GM18508 (cell line): ENCODE results near the gene LRRC4B.
"Not testable (repeated sequence)": the region's sequence is repeated elsewhere in the genome, so short reads cannot be mapped to it uniquely, and the experiment has no call there.

Experiments
- ATAC-seq: cut with Tn5 transposase; IDR thresholded peaks from one replicate; pipeline ENCODE4 v1.9.1; 2021; ENCODE audit warnings: moderate number of reproducible peaks; ENCODE audit not compliant: insufficient read depth, unreplicated experiment

Gene LRRC4B

GRCh38 chr19:50535672-50536187 lies 32.5 kb downstream of the LRRC4B start:
- no peak for ATAC-seq

- no peak for ATAC-seq
Measured at GRCh38 chr19:50534478-50534877, 33.8 kb downstream of the LRRC4B start.

- no peak for ATAC-seq
Measured at GRCh38 chr19:50532952-50533351, 35.3 kb downstream of the LRRC4B start.

- no peak for ATAC-seq
Measured at GRCh38 chr19:50531171-50531612, 37.0 kb downstream of the LRRC4B start.

GRCh38 chr19:50528052-50528451 lies 40.2 kb downstream of the LRRC4B start:
- ATAC-seq = not testable (repeated sequence)

GRCh38 chr19:50522881-50523280 lies 45.4 kb downstream of the LRRC4B start:
- ATAC-seq = no peak

GRCh38 chr19:50520822-50521465 lies 47.3 kb downstream of the LRRC4B start:
- ATAC-seq = no peak

GRCh38 chr19:50519006-50519575 lies 49.1 kb downstream of the LRRC4B start:
- ATAC-seq = no peak

- ATAC-seq = no peak
Measured at GRCh38 chr19:50518091-50519005, 49.9 kb downstream of the LRRC4B start.

GRCh38 chr19:50517704-50518075 lies 50.5 kb downstream of the LRRC4B start:
- no peak for ATAC-seq

GRCh38 chr19:50516964-50517703 lies 51.1 kb downstream of the LRRC4B start:
- ATAC-seq = no peak

- ATAC-seq = no peak
Measured at GRCh38 chr19:50516456-50516855, 51.8 kb downstream of the LRRC4B start.

- ATAC-seq = no peak
Measured at GRCh38 chr19:50515168-50515561, 53.1 kb downstream of the LRRC4B start.

GRCh38 chr19:50514346-50515167 lies 53.7 kb downstream of the LRRC4B start:
- no peak for ATAC-seq

- ATAC-seq = no peak
Measured at GRCh38 chr19:50513746-50514345, 54.4 kb downstream of the LRRC4B start, which contains the start of gene ASPDH. Gene ASPDH (minus strand): TSS chr19:50513913. CDS start chr19:50513823, 90 bp downstream.

- ATAC-seq = no peak
Measured at GRCh38 chr19:50512999-50513745, 55.1 kb downstream of the LRRC4B start.

GRCh38 chr19:50512112-50512998 lies 55.9 kb downstream of the LRRC4B start:
- ATAC-seq = no peak
